MM.1S (cell line): ENCODE results near the gene HELLS.
A peak's percentile ranks its signal among the peaks of the same experiment; 100 is the strongest.

Source experiments
- DNase-seq: peaks from one replicate; pipeline ENCODE4 v3.0.0-alpha.2; 2015
- H2AFZ ChIP-seq: fragments of 300-600 bp; sonication (generic); 2 replicates; pipeline ENCODE4 v1.6.0; 2016; ENCODE audit warnings: antibody characterized with exemption, low read length
- H3F3A ChIP-seq: fragments of 300-600 bp; sonication (generic); 2 replicates; pipeline ENCODE4 v1.6.1; 2016; ENCODE audit warnings: mild to moderate bottlenecking, antibody characterized with exemption, low read length, moderate library complexity, mixed read lengths; ENCODE audit not compliant: insufficient read depth
- H3K27ac ChIP-seq: fragments of 300-600 bp; sonication (generic); 2 replicates; pipeline ENCODE4 v1.5.1; 2016; ENCODE audit warnings: mild to moderate bottlenecking, low read length
- H3K27me3 ChIP-seq: fragments of 300-600 bp; sonication (generic); replicated peaks from 2 replicates; pipeline ENCODE4 v1.6.0; 2016; ENCODE audit warnings: low read length; ENCODE audit not compliant: insufficient read depth
- H3K36me3 ChIP-seq: fragments of 300-600 bp; sonication (generic); replicated peaks from 2 replicates; pipeline ENCODE4 v1.6.1; 2016; ENCODE audit warnings: mild to moderate bottlenecking, low read length, mixed read lengths; ENCODE audit not compliant: insufficient read depth
- H3K4me1 ChIP-seq: fragments of 300-600 bp; sonication (generic); 2 replicates; pipeline ENCODE4 v1.6.1; 2016; ENCODE audit warnings: low read length, mixed read lengths
- H3K4me2 ChIP-seq: fragments of 300-600 bp; sonication (generic); 2 replicates; pipeline ENCODE4 v1.6.0; 2016; ENCODE audit warnings: low read depth, low read length
- H3K4me3 ChIP-seq: fragments of 300-600 bp; sonication (generic); 2 replicates; pipeline ENCODE4 v1.5.1; 2016; ENCODE audit warnings: low read length, mixed read lengths
- H3K79me2 ChIP-seq: fragments of 300-600 bp; sonication (generic); 2 replicates; pipeline ENCODE4 v1.6.1; 2016; ENCODE audit warnings: mixed run types, low read length, mixed read lengths
- H3K9ac ChIP-seq: fragments of 300-600 bp; sonication (generic); 2 replicates; pipeline ENCODE4 v1.6.1; 2016; ENCODE audit warnings: low read length, mixed read lengths
- H3K9me2 ChIP-seq: fragments of 300-600 bp; sonication (generic); replicated peaks from 2 replicates; pipeline ENCODE4 v1.6.1; 2016; ENCODE audit warnings: mild to moderate bottlenecking, low read length, mixed read lengths; ENCODE audit not compliant: insufficient read depth
- H3K9me3 ChIP-seq: fragments of 300-600 bp; sonication (generic); replicated peaks from 2 replicates; pipeline ENCODE4 v1.6.1; 2016; ENCODE audit warnings: mild to moderate bottlenecking, low read length, mixed read lengths; ENCODE audit not compliant: insufficient read depth
- H4K20me1 ChIP-seq: fragments of 300-600 bp; sonication (generic); 2 replicates; pipeline ENCODE4 v1.6.1; 2016; ENCODE audit warnings: mild to moderate bottlenecking, low read length, moderate library complexity, mixed read lengths; ENCODE audit not compliant: insufficient read depth
- EZH2 ChIP-seq: fragments of 300-600 bp; sonication (generic); optimal IDR thresholded peaks from 2 replicates; pipeline ENCODE3; 2017; ENCODE audit warnings: low read depth, mild to moderate bottlenecking, antibody characterized with exemption, low read length, mixed read lengths
- EZH2phosphoT487 ChIP-seq: fragments of 300-600 bp; sonication (generic); IDR thresholded peaks from 2 replicates; pipeline ENCODE4 v1.6.1; 2018; ENCODE audit warnings: antibody characterized with exemption, low read length
- TF ChIP-seq, protein P1 (sequence below): fragments of 300-600 bp; sonication (generic); IDR thresholded peaks from 2 replicates; pipeline ENCODE4 v1.5.1; 2016; ENCODE audit warnings: antibody characterized with exemption, low read length, mixed read lengths

Gene HELLS

DNA sequence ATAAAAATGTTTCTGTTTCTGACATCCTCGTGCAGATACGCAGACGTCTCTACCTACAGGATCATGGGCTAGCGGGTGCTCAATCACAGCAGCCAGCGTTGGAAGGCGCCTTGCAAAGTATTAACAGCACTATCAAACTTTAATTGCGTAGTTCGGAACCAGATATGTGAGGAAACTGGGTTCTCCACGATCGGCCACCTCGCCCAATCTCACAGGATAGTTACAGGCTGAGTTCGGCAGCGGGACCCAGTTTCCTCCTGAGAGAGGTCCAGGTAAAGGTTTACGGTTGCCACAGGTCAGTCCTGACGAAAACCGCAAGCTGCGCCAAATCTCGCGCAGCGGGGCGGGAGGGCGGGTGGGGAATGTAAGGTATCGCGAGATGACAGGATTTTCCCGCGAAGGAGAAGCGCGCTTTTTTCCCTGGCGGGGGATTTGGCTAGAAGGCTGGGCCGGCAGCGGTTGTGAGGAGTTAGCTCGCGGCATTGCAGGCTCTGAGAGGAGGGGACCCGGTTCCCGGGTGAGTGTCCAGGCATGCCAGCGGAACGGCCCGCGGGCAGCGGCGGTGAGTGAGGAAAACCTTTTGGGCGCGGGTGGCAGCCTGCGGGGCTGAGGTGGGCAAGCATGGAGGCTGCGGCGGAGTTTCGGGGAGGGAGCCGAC is at the start of gene HELLS:
Gene HELLS, plus strand, starts transcription at position 398 of the 658 bp plus-strand sequence. Its CDS starts 134 bp downstream, at position 532.
- H3K4me1 ChIP-seq = peaks cover 10% of the 10 kb centered on the region; the same call in 1 of the 2 replicates
- H4K20me1 ChIP-seq = no peaks in the 10 kb centered on the region
- H3K9ac ChIP-seq = peak within 1 kb of the TSS; percentile 99
- H3K9me2 ChIP-seq = no peaks in the 10 kb centered on the region
- H3K27me3 ChIP-seq = no peaks in the 10 kb centered on the region
- H3K36me3 ChIP-seq = no peaks in the 10 kb centered on the region; the same call in 1 of the 2 replicates
- peak; percentile 92 for DNase-seq
- TF ChIP-seq EZH2 (no peak), EZH2phosphoT487 (no peak)
- TF ChIP-seq, protein P1, sequence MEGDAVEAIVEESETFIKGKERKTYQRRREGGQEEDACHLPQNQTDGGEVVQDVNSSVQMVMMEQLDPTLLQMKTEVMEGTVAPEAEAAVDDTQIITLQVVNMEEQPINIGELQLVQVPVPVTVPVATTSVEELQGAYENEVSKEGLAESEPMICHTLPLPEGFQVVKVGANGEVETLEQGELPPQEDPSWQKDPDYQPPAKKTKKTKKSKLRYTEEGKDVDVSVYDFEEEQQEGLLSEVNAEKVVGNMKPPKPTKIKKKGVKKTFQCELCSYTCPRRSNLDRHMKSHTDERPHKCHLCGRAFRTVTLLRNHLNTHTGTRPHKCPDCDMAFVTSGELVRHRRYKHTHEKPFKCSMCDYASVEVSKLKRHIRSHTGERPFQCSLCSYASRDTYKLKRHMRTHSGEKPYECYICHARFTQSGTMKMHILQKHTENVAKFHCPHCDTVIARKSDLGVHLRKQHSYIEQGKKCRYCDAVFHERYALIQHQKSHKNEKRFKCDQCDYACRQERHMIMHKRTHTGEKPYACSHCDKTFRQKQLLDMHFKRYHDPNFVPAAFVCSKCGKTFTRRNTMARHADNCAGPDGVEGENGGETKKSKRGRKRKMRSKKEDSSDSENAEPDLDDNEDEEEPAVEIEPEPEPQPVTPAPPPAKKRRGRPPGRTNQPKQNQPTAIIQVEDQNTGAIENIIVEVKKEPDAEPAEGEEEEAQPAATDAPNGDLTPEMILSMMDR = no peak
- H3K27ac ChIP-seq = peak within 1 kb of the TSS; percentile 84
- H3K4me3 ChIP-seq = peak within 1 kb of the TSS; percentile 96
- H2AFZ ChIP-seq = peak within 1 kb of the TSS; percentile 93
- H3K79me2 ChIP-seq = peaks cover 48% of the 10 kb centered on the region
- peak within 1 kb of the TSS; percentile 91 for H3K4me2 ChIP-seq
- no peaks in the 10 kb centered on the region for H3K9me3 ChIP-seq
- H3F3A ChIP-seq = peaks cover 22% of the 10 kb centered on the region

DNA sequence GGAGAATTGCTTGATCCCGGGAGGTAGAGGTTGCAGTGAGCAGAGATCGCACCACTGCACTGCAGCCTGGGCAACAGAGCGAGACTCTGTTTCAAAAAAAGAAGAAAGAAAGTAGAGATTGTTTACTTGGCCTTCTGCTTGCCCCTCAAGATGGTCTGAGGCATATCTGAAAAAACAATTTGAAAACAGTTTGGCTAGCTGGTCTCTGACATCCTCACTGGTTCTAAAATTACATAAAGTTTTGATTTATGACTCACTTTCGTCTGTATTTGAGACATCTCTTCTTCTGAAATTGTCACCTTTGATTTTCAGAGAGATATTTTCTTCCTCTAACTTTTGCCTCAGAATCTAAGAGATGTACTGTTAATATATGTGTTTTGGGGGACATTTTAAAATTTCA is 49.6 kb upstream of the HELLS start:
- Histone ChIP-seq H3K4me1 (no peaks in the 10 kb centered on the region), H3F3A (0 out of 2 replicates have a peak, but pooled peaks cover 3% of the 10 kb centered on the region), H3K9ac (no peak overlapping the region), H3K27ac (no peak overlapping the region), H2AFZ (no peak overlapping the region), H3K9me2 (no peaks in the 10 kb centered on the region), H3K9me3 (no peaks in the 10 kb centered on the region), H3K79me2 (no peaks in the 10 kb centered on the region), H3K4me2 (no peak overlapping the region), H3K27me3 (no peaks in the 10 kb centered on the region), H3K4me3 (no peak overlapping the region), H3K36me3 (no peaks in the 10 kb centered on the region), H4K20me1 (no peaks in the 10 kb centered on the region)
- TF ChIP-seq EZH2 (no peak), EZH2phosphoT487 (no peak)
- TF ChIP-seq, protein P1 = no peak
- DNase-seq = no peak

DNA sequence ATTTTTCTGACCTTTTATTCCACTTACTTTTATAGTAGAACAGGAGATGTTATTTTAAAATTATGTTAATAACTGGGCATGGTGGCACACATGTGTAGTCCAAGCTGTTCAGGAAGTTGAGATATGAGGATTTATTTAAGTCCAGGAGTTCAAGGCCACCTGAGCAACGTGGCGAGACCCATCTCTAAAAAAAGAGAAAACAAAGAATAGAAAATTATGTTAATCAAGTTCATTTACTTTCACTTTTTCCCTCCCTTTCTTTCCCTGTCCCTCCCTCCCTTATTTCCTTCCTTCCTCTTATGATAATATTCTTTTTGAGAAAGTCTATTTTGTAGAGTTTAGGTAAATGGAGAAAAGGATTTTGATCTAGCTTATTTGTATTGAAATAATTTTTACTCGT is 48.9 kb upstream of the HELLS start:
- H3K9ac ChIP-seq = no peak overlapping the region
- no peak overlapping the region for H2AFZ ChIP-seq
- no peak for DNase-seq
- no peaks in the 10 kb centered on the region for H3K27me3 ChIP-seq
- no peaks in the 10 kb centered on the region for H3K9me3 ChIP-seq
- H3K4me3 ChIP-seq = no peak overlapping the region
- no peak overlapping the region for H3K27ac ChIP-seq
- no peaks in the 10 kb centered on the region for H3K4me1 ChIP-seq
- TF ChIP-seq EZH2 (no peak), EZH2phosphoT487 (no peak)
- TF ChIP-seq, protein P1 = no peak
- no peaks in the 10 kb centered on the region for H3K36me3 ChIP-seq
- no peaks in the 10 kb centered on the region for H3K79me2 ChIP-seq
- H3F3A ChIP-seq = 0 out of 2 replicates have a peak, but pooled peaks cover 3% of the 10 kb centered on the region
- no peaks in the 10 kb centered on the region for H4K20me1 ChIP-seq
- H3K9me2 ChIP-seq = no peaks in the 10 kb centered on the region
- no peak overlapping the region for H3K4me2 ChIP-seq
